Stimulated activated memory B cell treated with anti-CD40 and anti-IgM and Interleukin-4, amounts not matched to agents 10 μg/mL and 1 μg/mL and 100 μg/mL, for 72 hours (primary cell): Measurements from ENCODE around the gene IGFBP5.

Source experiments
- ATAC-seq: fragments of 150-1000 bp; cut with Tn5 transposase; 2 replicates; pipeline ENCODE4 v1.10.0; 2021
- H3K27ac Mint-ChIP-seq: one replicate; pipeline ENCODE4 v1.8.0; 2022; ENCODE audit warnings: mild to moderate bottlenecking, mixed read lengths
- H3K27me3 Mint-ChIP-seq: one replicate; pipeline ENCODE4 v1.8.0; 2022; ENCODE audit warnings: mixed read lengths
- H3K36me3 Mint-ChIP-seq: one replicate; pipeline ENCODE4 v1.8.0; 2022; ENCODE audit warnings: mixed read lengths
- H3K4me1 Mint-ChIP-seq: one replicate; pipeline ENCODE4 v1.8.0; 2022; ENCODE audit warnings: mixed read lengths
- H3K4me3 Mint-ChIP-seq: one replicate; pipeline ENCODE4 v1.8.0; 2022; ENCODE audit warnings: mild to moderate bottlenecking, moderate library complexity, mixed read lengths
- H3K9me3 Mint-ChIP-seq: one replicate; pipeline ENCODE4 v1.8.0; 2022; ENCODE audit warnings: mixed read lengths

IGFBP5 gene

GRCh38 chr2:216670266-216671080 is 24.9 kb downstream of the IGFBP5 start:
- Mint-ChIP-seq H3K36me3 (no peaks in the 10 kb centered on the region), H3K4me3 (no peak overlapping the region), H3K27me3 (peaks cover 48% of the 10 kb centered on the region), H3K27ac (no peak overlapping the region), H3K9me3 (no peaks in the 10 kb centered on the region), H3K4me1 (peaks cover 5% of the 10 kb centered on the region)
- no peak for ATAC-seq

- Mint-ChIP-seq H3K36me3 (no peaks in the 10 kb centered on the region), H3K4me3 (no peak overlapping the region), H3K9me3 (no peaks in the 10 kb centered on the region), H3K4me1 (peaks cover 5% of the 10 kb centered on the region), H3K27me3 (peaks cover 61% of the 10 kb centered on the region), H3K27ac (no peak overlapping the region)
- ATAC-seq: peak; percentile 60
Measured at GRCh38 chr2:216666461-216667233, 28.7 kb downstream of the IGFBP5 start.

GRCh38 chr2:216665717-216666116 is 29.6 kb downstream of the IGFBP5 start:
- H3K36me3 Mint-ChIP-seq: no peaks in the 10 kb centered on the region
- peaks cover 56% of the 10 kb centered on the region for H3K27me3 Mint-ChIP-seq
- no peak overlapping the region for H3K4me3 Mint-ChIP-seq
- no peaks in the 10 kb centered on the region for H3K9me3 Mint-ChIP-seq
- no peak overlapping the region for H3K27ac Mint-ChIP-seq
- peaks cover 5% of the 10 kb centered on the region for H3K4me1 Mint-ChIP-seq
- ATAC-seq: no peak

- H3K9me3 Mint-ChIP-seq: no peaks in the 10 kb centered on the region
- no peak overlapping the region for H3K4me3 Mint-ChIP-seq
- no peak overlapping the region for H3K27ac Mint-ChIP-seq
- H3K36me3 Mint-ChIP-seq: no peaks in the 10 kb centered on the region
- no peak for ATAC-seq
- H3K4me1 Mint-ChIP-seq: peaks cover 5% of the 10 kb centered on the region
- peaks cover 52% of the 10 kb centered on the region for H3K27me3 Mint-ChIP-seq
Measured at GRCh38 chr2:216665242-216665641, 30.1 kb downstream of the IGFBP5 start.

GRCh38 chr2:216664593-216665034 is 30.7 kb downstream of the IGFBP5 start:
- Mint-ChIP-seq H3K4me3 (no peak overlapping the region), H3K27ac (no peak overlapping the region), H3K4me1 (peaks cover 5% of the 10 kb centered on the region), H3K27me3 (peaks cover 45% of the 10 kb centered on the region), H3K9me3 (no peaks in the 10 kb centered on the region), H3K36me3 (no peaks in the 10 kb centered on the region)
- peak; percentile 17 for ATAC-seq

GRCh38 chr2:216663846-216664245 is 31.5 kb downstream of the IGFBP5 start:
- Mint-ChIP-seq H3K27ac (no peak overlapping the region), H3K4me3 (no peak overlapping the region), H3K9me3 (no peaks in the 10 kb centered on the region), H3K36me3 (no peaks in the 10 kb centered on the region), H3K27me3 (peaks cover 38% of the 10 kb centered on the region), H3K4me1 (peaks cover 5% of the 10 kb centered on the region)
- no peak for ATAC-seq

- no peaks in the 10 kb centered on the region for H3K36me3 Mint-ChIP-seq
- H3K27ac Mint-ChIP-seq: no peak overlapping the region
- peaks cover 5% of the 10 kb centered on the region for H3K4me1 Mint-ChIP-seq
- H3K27me3 Mint-ChIP-seq: peaks cover 30% of the 10 kb centered on the region
- no peaks in the 10 kb centered on the region for H3K9me3 Mint-ChIP-seq
- ATAC-seq: no peak
- H3K4me3 Mint-ChIP-seq: no peak overlapping the region
Measured at GRCh38 chr2:216663106-216663505, 32.2 kb downstream of the IGFBP5 start.

GRCh38 chr2:216661639-216662375 is 33.5 kb downstream of the IGFBP5 start:
- Mint-ChIP-seq H3K27ac (no peak overlapping the region), H3K4me3 (no peak overlapping the region), H3K27me3 (peaks cover 21% of the 10 kb centered on the region), H3K36me3 (no peaks in the 10 kb centered on the region), H3K4me1 (peaks cover 5% of the 10 kb centered on the region), H3K9me3 (no peaks in the 10 kb centered on the region)
- no peak for ATAC-seq

- Mint-ChIP-seq H3K4me3 (no peak overlapping the region), H3K9me3 (no peaks in the 10 kb centered on the region), H3K27me3 (peaks cover 13% of the 10 kb centered on the region), H3K4me1 (no peaks in the 10 kb centered on the region), H3K36me3 (no peaks in the 10 kb centered on the region), H3K27ac (no peak overlapping the region)
- no peak for ATAC-seq
Measured at GRCh38 chr2:216661051-216661450, 34.3 kb downstream of the IGFBP5 start.

- Mint-ChIP-seq H3K4me1 (no peaks in the 10 kb centered on the region), H3K4me3 (no peak overlapping the region), H3K36me3 (no peaks in the 10 kb centered on the region), H3K27ac (no peak overlapping the region), H3K27me3 (peaks cover 13% of the 10 kb centered on the region), H3K9me3 (no peaks in the 10 kb centered on the region)
- no peak for ATAC-seq
Measured at GRCh38 chr2:216660496-216660895, 34.9 kb downstream of the IGFBP5 start.

GRCh38 chr2:216659276-216659675 is 36.1 kb downstream of the IGFBP5 start:
- no peaks in the 10 kb centered on the region for H3K4me1 Mint-ChIP-seq
- no peaks in the 10 kb centered on the region for H3K36me3 Mint-ChIP-seq

GRCh38 chr2:216658757-216659156 is 36.6 kb downstream of the IGFBP5 start:
- H3K9me3 Mint-ChIP-seq: no peaks in the 10 kb centered on the region
- H3K27me3 Mint-ChIP-seq: peaks cover 3% of the 10 kb centered on the region
- H3K4me3 Mint-ChIP-seq: no peak overlapping the region
- no peaks in the 10 kb centered on the region for H3K4me1 Mint-ChIP-seq
- H3K36me3 Mint-ChIP-seq: no peaks in the 10 kb centered on the region
- no peak overlapping the region for H3K27ac Mint-ChIP-seq
- no peak for ATAC-seq

More at GRCh38 chr2:216659276-216659675, 36.1 kb downstream of the IGFBP5 start:
- Mint-ChIP-seq H3K27me3 (peaks cover 8% of the 10 kb centered on the region), H3K27ac (no peak overlapping the region), H3K4me3 (no peak overlapping the region), H3K9me3 (no peaks in the 10 kb centered on the region)
- ATAC-seq: no peak

- Mint-ChIP-seq H3K27ac (no peak overlapping the region), H3K27me3 (no peaks in the 10 kb centered on the region), H3K4me1 (no peaks in the 10 kb centered on the region), H3K9me3 (no peaks in the 10 kb centered on the region), H3K4me3 (no peak overlapping the region), H3K36me3 (no peaks in the 10 kb centered on the region)
- no peak for ATAC-seq
Measured at GRCh38 chr2:216657980-216658379, 37.4 kb downstream of the IGFBP5 start.

GRCh38 chr2:216657086-216657855 is 38.1 kb downstream of the IGFBP5 start:
- no peaks in the 10 kb centered on the region for H3K27me3 Mint-ChIP-seq
- H3K9me3 Mint-ChIP-seq: no peaks in the 10 kb centered on the region
- H3K4me3 Mint-ChIP-seq: no peak overlapping the region
- no peaks in the 10 kb centered on the region for H3K4me1 Mint-ChIP-seq
- no peak overlapping the region for H3K27ac Mint-ChIP-seq
- no peak for ATAC-seq
- H3K36me3 Mint-ChIP-seq: no peaks in the 10 kb centered on the region
